HepG2 (cell line): ENCODE measurements around the gene CCNB2. TPM values are rescaled to one million over a fixed set of nuclear protein-coding genes. Genes with fewer than 3 reads are reported as not detected.

Experiments used
- FOXP1 ChIP-seq, 2 experiments: fragments of 450-650 bp in 1 of 2; IDR thresholded peaks; 2 replicates each; pipeline ENCODE4 v1.6.1; 2017 to 2018; ENCODE audit warnings: antibody characterized with exemption in 1 of 2
- KLF9 ChIP-seq: IDR thresholded peaks from 2 replicates; pipeline ENCODE4 v1.6.1; 2016; ENCODE audit warnings: low read depth
- NCOA5 ChIP-seq: sonication (generic); formaldehyde crosslinking; IDR thresholded peaks from 2 replicates; pipeline ENCODE4 v1.4.0; 2020; ENCODE audit warnings: missing genetic modification reagents
- NR3C1 ChIP-seq: sonication (generic); formaldehyde crosslinking; IDR thresholded peaks from 2 replicates; pipeline ENCODE4 v1.4.0; 2020; ENCODE audit warnings: missing genetic modification reagents
- TEAD2 ChIP-seq: sonication (generic); formaldehyde crosslinking; IDR thresholded peaks from 2 replicates; pipeline ENCODE4 v1.9.0; 2021; ENCODE audit warnings: missing genetic modification reagents
- ZEB1 ChIP-seq: IDR thresholded peaks from 2 replicates; pipeline ENCODE4 v1.6.1; 2012; ENCODE audit warnings: mild to moderate bottlenecking, low read depth, inconsistent platforms; ENCODE audit not compliant: insufficient replicate concordance
- ZNF230 ChIP-seq: sonication (generic); formaldehyde crosslinking; IDR thresholded peaks from 2 replicates; pipeline ENCODE4 v1.4.0; 2020; ENCODE audit warnings: mild to moderate bottlenecking, missing genetic modification reagents
- ZNF407 ChIP-seq: sonication (generic); formaldehyde crosslinking; IDR thresholded peaks from one replicate; pipeline ENCODE4 v1.5.1; 2020; ENCODE audit warnings: mild to moderate bottlenecking, missing genetic modification reagents; ENCODE audit errors: not compliant biosample characterization
- ZNF549 ChIP-seq: sonication (generic); formaldehyde crosslinking; IDR thresholded peaks from 2 replicates; pipeline ENCODE4 v1.5.0; 2020; ENCODE audit warnings: missing genetic modification reagents
- ZNF710 ChIP-seq: sonication (generic); formaldehyde crosslinking; IDR thresholded peaks from 2 replicates; pipeline ENCODE4 v1.5.0; 2020; ENCODE audit warnings: mild to moderate bottlenecking, missing genetic modification reagents, borderline replicate concordance
- ZNF850 ChIP-seq: sonication (generic); formaldehyde crosslinking; conservative IDR thresholded peaks from 2 replicates; pipeline ENCODE4 v1.9.0; 2021; ENCODE audit warnings: mild to moderate bottlenecking, missing genetic modification reagents
- polyA plus RNA-seq, 8 experiments: library from polyadenylated mRNA; depleted of rRNA in 3 of 8; stranded (reverse) in 7 of 8; unstranded in 1 of 8; fragments of >200 nt; fragmentation: Illumina TruSeq in 4 of 8; extraction: Trizol in 4 of 8; gene quantifications; 2 replicates each; pipeline versions ENCODE4 v1.2.1 to v1.2.3, GENCODE V29; 2011 to 2016; ENCODE audit warnings: low read depth in 4 of 8, missing spikeins in 1 of 8, mixed read lengths in 1 of 8; ENCODE audit not compliant: insufficient read depth in 1 of 8
- total RNA-seq, 5 experiments: library from RNA; depleted of rRNA; stranded (reverse); fragments of >200 nt; fragmentation: Illumina TruSeq; extraction: Trizol; gene quantifications; 2 replicates each; pipeline ENCODE4 v1.2.3, GENCODE V29; 2016; ENCODE audit warnings: low read depth in 1 of 5
- TF ChIP-seq, protein P1 (sequence below): sonication (generic); formaldehyde crosslinking; IDR thresholded peaks from 2 replicates; pipeline ENCODE4 v1.4.0; 2020; ENCODE audit warnings: low read depth, missing genetic modification reagents
- TF ChIP-seq, protein P2 (sequence below): sonication (generic); formaldehyde crosslinking; IDR thresholded peaks from 2 replicates; pipeline ENCODE4 v1.8.0; 2022; ENCODE audit warnings: missing genetic modification reagents, low read depth, mild to moderate bottlenecking, borderline replicate concordance
- TF ChIP-seq, protein P3 (sequence below): sonication (generic); formaldehyde crosslinking; IDR thresholded peaks from 2 replicates; pipeline ENCODE4 v1.5.1; 2020; ENCODE audit warnings: missing genetic modification reagents, mild to moderate bottlenecking, borderline replicate concordance

CCNB2 gene
- total and polyA plus RNA-seq, 2 of the 13 experiments (the other 11 are each of a cell fraction or from before 2014, with no cell fraction given), result 43.5 to 80.9 TPM

DNA sequence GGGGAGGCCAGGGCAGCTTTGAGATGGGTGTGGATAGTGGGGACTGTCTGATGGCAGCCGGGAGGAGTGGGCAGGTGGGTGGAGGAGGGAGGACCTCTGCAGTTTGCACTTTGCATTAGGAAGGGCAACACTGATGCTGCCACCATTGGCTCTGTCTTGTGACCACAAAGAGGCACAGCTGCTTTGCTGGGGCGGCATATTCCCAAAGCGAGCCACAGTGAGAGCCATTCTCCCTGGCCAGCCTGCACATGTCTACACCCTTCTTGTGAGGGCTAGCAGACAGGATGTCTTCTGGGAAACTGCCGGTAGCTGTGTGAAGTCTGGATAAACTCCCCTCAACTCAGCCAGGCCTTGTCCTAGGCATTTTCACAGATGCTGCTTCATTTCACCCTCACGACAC, 38.3 kb downstream of the CCNB2 start (continued):
- TF ChIP-seq, protein P1, sequence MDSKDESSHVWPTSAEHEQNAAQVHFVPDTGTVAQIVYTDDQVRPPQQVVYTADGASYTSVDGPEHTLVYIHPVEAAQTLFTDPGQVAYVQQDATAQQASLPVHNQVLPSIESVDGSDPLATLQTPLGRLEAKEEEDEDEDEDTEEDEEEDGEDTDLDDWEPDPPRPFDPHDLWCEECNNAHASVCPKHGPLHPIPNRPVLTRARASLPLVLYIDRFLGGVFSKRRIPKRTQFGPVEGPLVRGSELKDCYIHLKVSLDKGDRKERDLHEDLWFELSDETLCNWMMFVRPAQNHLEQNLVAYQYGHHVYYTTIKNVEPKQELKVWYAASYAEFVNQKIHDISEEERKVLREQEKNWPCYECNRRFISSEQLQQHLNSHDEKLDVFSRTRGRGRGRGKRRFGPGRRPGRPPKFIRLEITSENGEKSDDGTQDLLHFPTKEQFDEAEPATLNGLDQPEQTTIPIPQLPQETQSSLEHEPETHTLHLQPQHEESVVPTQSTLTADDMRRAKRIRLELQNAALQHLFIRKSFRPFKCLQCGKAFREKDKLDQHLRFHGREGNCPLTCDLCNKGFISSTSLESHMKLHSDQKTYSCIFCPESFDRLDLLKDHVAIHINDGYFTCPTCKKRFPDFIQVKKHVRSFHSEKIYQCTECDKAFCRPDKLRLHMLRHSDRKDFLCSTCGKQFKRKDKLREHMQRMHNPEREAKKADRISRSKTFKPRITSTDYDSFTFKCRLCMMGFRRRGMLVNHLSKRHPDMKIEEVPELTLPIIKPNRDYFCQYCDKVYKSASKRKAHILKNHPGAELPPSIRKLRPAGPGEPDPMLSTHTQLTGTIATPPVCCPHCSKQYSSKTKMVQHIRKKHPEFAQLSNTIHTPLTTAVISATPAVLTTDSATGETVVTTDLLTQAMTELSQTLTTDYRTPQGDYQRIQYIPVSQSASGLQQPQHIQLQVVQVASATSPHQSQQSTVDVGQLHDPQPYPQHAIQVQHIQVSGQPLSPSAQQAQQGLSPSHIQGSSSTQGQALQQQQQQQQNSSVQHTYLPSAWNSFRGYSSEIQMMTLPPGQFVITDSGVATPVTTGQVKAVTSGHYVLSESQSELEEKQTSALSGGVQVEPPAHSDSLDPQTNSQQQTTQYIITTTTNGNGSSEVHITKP (CRISPR knock-in tag), result no peak
- TF ChIP-seq, protein P2, sequence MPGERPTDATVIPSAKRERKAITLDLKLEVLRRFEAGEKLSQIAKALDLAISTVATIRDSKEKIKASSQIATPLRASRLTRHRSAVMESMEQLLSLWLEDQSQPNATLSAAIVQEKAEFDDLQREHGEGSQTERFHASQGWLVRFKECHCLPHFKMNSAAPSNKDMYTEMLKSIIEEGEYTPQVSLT (CRISPR knock-in tag), result no peak
- TF ChIP-seq ZNF407 (CRISPR knock-in tag) (no peak), NR3C1 (CRISPR knock-in tag) (no peak), NCOA5 (CRISPR knock-in tag) (no peak), ZNF710 (CRISPR knock-in tag) (no peak), TEAD2 (CRISPR knock-in tag) (no peak), ZNF549 (CRISPR knock-in tag) (no peak), FOXP1 (IDR thresholded peaks at IDR 0.05) (no peak), FOXP1 (CRISPR knock-in tag; IDR thresholded peaks at IDR 0.05) (no peak), KLF9 (no peak), ZEB1 (no peak), ZNF230 (CRISPR knock-in tag) (no peak), ZNF850 (CRISPR knock-in tag) (no peak)
- TF ChIP-seq, protein P3, sequence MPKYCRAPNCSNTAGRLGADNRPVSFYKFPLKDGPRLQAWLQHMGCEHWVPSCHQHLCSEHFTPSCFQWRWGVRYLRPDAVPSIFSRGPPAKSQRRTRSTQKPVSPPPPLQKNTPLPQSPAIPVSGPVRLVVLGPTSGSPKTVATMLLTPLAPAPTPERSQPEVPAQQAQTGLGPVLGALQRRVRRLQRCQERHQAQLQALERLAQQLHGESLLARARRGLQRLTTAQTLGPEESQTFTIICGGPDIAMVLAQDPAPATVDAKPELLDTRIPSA (CRISPR knock-in tag), result no peak
